Psoas muscle (tissue), 8 donors: ENCODE measurements around the gene GLIPR2. TPM values are rescaled to one million over a fixed set of nuclear protein-coding genes. Genes with fewer than 3 reads are reported as not detected.

Experiments
- ATAC-seq, 4 donors: fragments of 200-7000 bp; cut with Tn5 transposase; one replicate each; pipeline ENCODE4 v1.9.1; 2020; ENCODE audit warnings: moderate library complexity in 3 of 4, mild to moderate bottlenecking in 2 of 4
- DNase-seq, 2 donors: peaks; one replicate each; pipeline ENCODE4 v3.0.0-alpha.2; 2020
- H3K27ac ChIP-seq: fragments of 200-600 bp; one replicate; pipeline ENCODE4 v1.8.0; 2022
- H3K27me3 ChIP-seq, 3 donors: fragments of 200-600 bp in 1 of 3; one replicate each; pipeline versions ENCODE4 v1.6.1 to v1.8.0; 2013 to 2022; ENCODE audit warnings: low read length in 2 of 3, mild to moderate bottlenecking in 2 of 3, moderate library complexity in 1 of 3; ENCODE audit not compliant: insufficient read depth in 3 of 3
- H3K36me3 ChIP-seq, 2 donors: fragments of 200-600 bp in 1 of 2; one replicate each; pipeline versions ENCODE4 v1.6.1 to v1.8.0; 2013 to 2022; ENCODE audit warnings: low read depth in 1 of 2, mild to moderate bottlenecking in 1 of 2, moderate library complexity in 1 of 2; ENCODE audit not compliant: insufficient read depth in 1 of 2
- H3K4me1 ChIP-seq: fragments of 200-600 bp; one replicate; pipeline ENCODE4 v1.8.0; 2022
- H3K4me3 ChIP-seq: fragments of 200-600 bp; one replicate; pipeline ENCODE4 v1.8.0; 2022; ENCODE audit warnings: mild to moderate bottlenecking
- H3K9me3 ChIP-seq: fragments of 200-600 bp; one replicate; pipeline ENCODE4 v1.8.0; 2022
- CTCF ChIP-seq: fragments of 200-600 bp; IDR thresholded peaks from one replicate; pipeline ENCODE4 v1.8.0; 2022; ENCODE audit warnings: antibody characterized with exemption
- WGBS, 3 donors: extraction: QIAGEN DNeasy Blood & Tissue Kit; methylation state at CpG; one replicate each; pipeline versions ENCODE4 v1.1.6 to v1.1.7; 2013; 5-methylcytosine and 5-hydroxymethylcytosine counted together
- intact Hi-C, 2 donors: fragments of 100-400 bp; cut with DNase I; formaldehyde crosslinking; loops; one replicate each; pipeline versions ENCODE4 v1.11.0 to v1.14.2; 2022
- polyA plus RNA-seq, 3 donors: library from polyadenylated mRNA; stranded (reverse); fragments of 200-250 nt; gene quantifications; one replicate each; pipeline ENCODE4 v1.2.3, GENCODE V29; 2013
- total RNA-seq, 4 donors: library from RNA; stranded (reverse); fragmentation: NEBNext Ultra II Directional in 2 of 4; extraction: Animal tissue kit (Norgen Biotek cat#: 25700) in 2 of 4; gene quantifications; one replicate each; pipeline versions ENCODE4 v1.2.1 to v1.2.4, GENCODE V29; 2021 to 2023
- donor health status: healthy with polysubstance abuse.
- donor health status: DM: no; HTN: no; CAD: no; lungs with moderate emphysema.
- donor health status: Bipolar disorder and iron deficiency.
- donor health status: healthy.
- donor health status: DM: yes; HTN: yes; CAD: no.
- donor health status: DM: no; HTN: no; CAD: no.
- donor health status: DM: no; HTN: no; CAD: no.
- donor health status: DM: yes; HTN: yes; CAD: no.

The GLIPR2 gene
- total and polyA plus RNA-seq, 7 donors: 2.5 to 6.5 (median 3.6) TPM

- Histone ChIP-seq H3K4me3 (no peak overlapping the region), H3K36me3 (no peaks in the 10 kb centered on the region), H3K27me3 (peaks cover 0 to 23% (median 0%) of the 10 kb centered on the region in 3 donors), H3K4me1 (peaks cover 5% of the 10 kb centered on the region), H3K27ac (no peak overlapping the region), H3K9me3 (no peaks in the 10 kb centered on the region)
- TF ChIP-seq CTCF: no peak
- intact Hi-C loops: loop anchor here (2.0 to 5.0 kb wide), 3 partner anchors 63 to 262 kb away; partner anchors contain the start of gene OR2S2 (in 1 of the 2)
- DNase-seq (no peak), ATAC-seq (no peak)
- WGBS, 3 donors: 44 to 53% (median 52%) methylated on average over 3 of the region's 3 CpGs
These were observed 28.5 kb downstream of the GLIPR2 start for GRCh38 chr9:36164989-36165388.

GRCh38 chr9:36165826-36166167 is 29.3 kb downstream of the GLIPR2 start:
- no peak for TF ChIP-seq CTCF
- Histone ChIP-seq H3K27ac (peak overlapping the region; percentile 41), H3K9me3 (no peaks in the 10 kb centered on the region), H3K4me3 (peak overlapping the region; percentile 64), H3K27me3 (peaks cover 0 to 23% (median 0%) of the 10 kb centered on the region in 3 donors), H3K36me3 (no peaks in the 10 kb centered on the region), H3K4me1 (peaks cover 5% of the 10 kb centered on the region)
- 22 to 31% (median 24%) methylated on average over 12 of the region's 12 CpGs for WGBS, 3 donors
- DNase-seq (no peak), ATAC-seq (peak in 3 of 4 donors; percentile 11 to 32 (median 15))
- intact Hi-C loops: loop anchor here in 1 of 2 donors (2.0 to 5.0 kb wide), 3 partner anchors 63 to 263 kb away; partner anchors contain the start of gene OR2S2

GRCh38 chr9:36166168-36166927 is 29.8 kb downstream of the GLIPR2 start:
- Histone ChIP-seq H3K9me3 (no peaks in the 10 kb centered on the region), H3K36me3 (no peaks in the 10 kb centered on the region), H3K4me1 (peaks cover 5% of the 10 kb centered on the region), H3K27me3 (peaks cover 0 to 23% (median 0%) of the 10 kb centered on the region in 3 donors), H3K27ac (peak overlapping the region; percentile 41), H3K4me3 (peak overlapping the region; percentile 64)
- peak; percentile 92 to 96 (median 93) for ATAC-seq
- peak; percentile 95 for TF ChIP-seq CTCF
- DNase-seq: peak; percentile 84 to 90
- intact Hi-C loops: loop anchor here in 1 of 2 donors (2.0 to 5.0 kb wide), 2 partner anchors 64 to 209 kb away; partner anchors contain the start of gene OR2S2
- WGBS, 3 donors: 0 to 1% (median 0%) methylated on average over 44 to 58 of the region's 58 CpGs

- Histone ChIP-seq H3K4me3 (no peak within 1 kb of the TSS), H3K36me3 (no peaks in the 10 kb centered on the region), H3K27me3 (peaks cover 0 to 13% (median 0%) of the 10 kb centered on the region in 3 donors), H3K9me3 (no peaks in the 10 kb centered on the region), H3K27ac (no peak within 1 kb of the TSS), H3K4me1 (peaks cover 3% of the 10 kb centered on the region)
- 75 to 79% (median 76%) methylated on average over 6 of the region's 6 CpGs for WGBS, 3 donors
- TF ChIP-seq CTCF: no peak
- ATAC-seq (no peak), DNase-seq (no peak)
- intact Hi-C loops: loop anchor here in 1 of 2 donors (5.0 kb wide), 1 partner anchor 212 kb away; the partner anchor contains the start of gene OR2S2
These were observed 32.6 kb downstream of the GLIPR2 start, which contains the start of gene CCIN for GRCh38 chr9:36169166-36169565. TSS of gene CCIN (plus strand) at chr9:36169388. CDS start at chr9:36169503, 115 bp downstream.
